ENCODE measurements around the gene GALP. TPM values are rescaled to one million over a fixed set of nuclear protein-coding genes. Genes with fewer than 3 reads are reported as not detected.

The GALP gene
- total and polyA plus RNA-seq, 2 experiments from 2014 or later, result not detected

DNA sequence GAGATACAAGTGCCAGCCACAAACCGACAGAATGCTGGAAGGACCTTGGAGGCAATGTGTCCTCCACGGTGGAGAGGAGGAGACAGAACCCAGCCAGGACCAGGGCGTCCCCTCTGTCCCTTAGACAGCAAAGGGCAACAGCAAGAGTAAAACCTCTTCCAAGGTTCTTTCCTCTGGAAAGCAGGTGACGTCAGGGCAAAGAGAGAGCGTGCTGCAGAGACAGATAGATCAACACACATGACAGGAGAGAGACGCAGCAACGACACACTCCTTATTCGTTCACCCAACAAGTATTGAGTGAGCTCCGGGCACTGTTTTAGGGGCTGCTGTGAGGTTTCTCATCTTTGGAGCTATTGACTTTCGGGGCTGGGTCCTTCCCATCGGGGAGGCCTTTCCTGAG is 1.3 kb upstream of the GALP start:
- H3K36me3 ChIP-seq (ENCODE audit: insufficient read depth), result no peaks in the 10 kb centered on the region
- no peaks in the 10 kb centered on the region for H3K79me2 ChIP-seq (replicated peaks; ENCODE audit: insufficient read depth)
- Mint-ChIP-seq H3K4me3 (no peak overlapping the region), H3K4me1 (peaks cover 7% of the 10 kb centered on the region), H3K36me3 (ENCODE audit: low read depth) (no peaks in the 10 kb centered on the region; the same call in 2 of the 3 replicates), H3K9me3 (no peaks in the 10 kb centered on the region; the same call in 2 of the 3 replicates), H3K27ac (no peak overlapping the region), H3K27me3 (ENCODE audit: insufficient read depth, low read depth, poor library complexity) (peaks cover 17% of the 10 kb centered on the region)
- H3K4me1 ChIP-seq (ENCODE audit: insufficient read depth), result no peaks in the 10 kb centered on the region
- DNase-seq (ENCODE audit: low spot score) (no peak), ATAC-seq (no peak)
- no peaks in the 10 kb centered on the region for H3K9me2 ChIP-seq (ENCODE audit: insufficient read depth)
- no peaks in the 10 kb centered on the region for H3K27me3 ChIP-seq (ENCODE audit: insufficient read depth)
- TF ChIP-seq ZNF462 (CRISPR knock-in tag; IDR thresholded peaks at IDR 0.05) (no peak), STAT1 (IDR thresholded peaks at IDR 0.05; ENCODE audit: unreplicated experiment) (no peak), ZNF331 (CRISPR knock-in tag; IDR thresholded peaks at IDR 0.05; ENCODE audit: low read depth) (no peak), REST (IDR thresholded peaks at IDR 0.05; ENCODE audit: unreplicated experiment) (no peak), ZNF114 (CRISPR knock-in tag; IDR thresholded peaks at IDR 0.05) (no peak), CTCF (conservative IDR thresholded peaks at IDR 0.05; ENCODE audit: low read depth in 2 of 2) (no peak), JUNB (IDR thresholded peaks at IDR 0.05; ENCODE audit: unreplicated experiment) (no peak), NANOG (IDR thresholded peaks at IDR 0.05; ENCODE audit: borderline replicate concordance) (no peak), POLR2AphosphoS5 (IDR thresholded peaks at IDR 0.05; ENCODE audit: low read depth) (no peak), CREB1 (CRISPR knock-in tag; IDR thresholded peaks at IDR 0.05; ENCODE audit: low read depth) (no peak), EZH2phosphoT487 (IDR thresholded peaks at IDR 0.05; ENCODE audit: unreplicated experiment) (no peak), EZH2 (IDR thresholded peaks at IDR 0.05; ENCODE audit: low read depth, unreplicated experiment) (no peak)
- TF ChIP-seq, protein P1, sequence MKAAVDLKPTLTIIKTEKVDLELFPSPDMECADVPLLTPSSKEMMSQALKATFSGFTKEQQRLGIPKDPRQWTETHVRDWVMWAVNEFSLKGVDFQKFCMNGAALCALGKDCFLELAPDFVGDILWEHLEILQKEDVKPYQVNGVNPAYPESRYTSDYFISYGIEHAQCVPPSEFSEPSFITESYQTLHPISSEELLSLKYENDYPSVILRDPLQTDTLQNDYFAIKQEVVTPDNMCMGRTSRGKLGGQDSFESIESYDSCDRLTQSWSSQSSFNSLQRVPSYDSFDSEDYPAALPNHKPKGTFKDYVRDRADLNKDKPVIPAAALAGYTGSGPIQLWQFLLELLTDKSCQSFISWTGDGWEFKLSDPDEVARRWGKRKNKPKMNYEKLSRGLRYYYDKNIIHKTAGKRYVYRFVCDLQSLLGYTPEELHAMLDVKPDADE (IDR thresholded peaks at IDR 0.05), result no peak
- H4K20me1 ChIP-seq (replicated peaks; ENCODE audit: insufficient read depth), result no peaks in the 10 kb centered on the region
- H2AFZ ChIP-seq, result no peak overlapping the region
- H3K4me3 ChIP-seq, result no peak overlapping the region
- H3K4me2 ChIP-seq, result no peak overlapping the region
- H3K27ac ChIP-seq (ENCODE audit: low read depth), result no peak overlapping the region
- H3F3A ChIP-seq (replicated peaks; ENCODE audit: low read depth), result no peaks in the 10 kb centered on the region
